Retinal pigment epithelial cell (primary cell): ENCODE results near the gene DDOST.
A peak's percentile ranks its signal among the peaks of the same experiment; 100 is the strongest.

ENCODE experiments used
- DNase-seq: peaks from one replicate; pipeline ENCODE4 v3.0.0-alpha.2; 2010; ENCODE audit warnings: low read depth
- H3K4me3 ChIP-seq: 2 replicates; pipeline ENCODE4 v1.5.1; 2011; ENCODE audit warnings: mild to moderate bottlenecking, low read length, control low read depth, moderate library complexity
- CTCF ChIP-seq: conservative IDR thresholded peaks from 2 replicates; pipeline ENCODE4 v1.5.1; 2011; ENCODE audit warnings: low read depth, low read length, control low read depth, inconsistent platforms

The DDOST gene

GRCh38 chr1:20645414-20645813 lies 15.8 kb downstream of the DDOST start:
- DNase-seq = no peak
- no peak for TF ChIP-seq CTCF
- no peak overlapping the region for H3K4me3 ChIP-seq

- no peak for DNase-seq
- no peak for TF ChIP-seq CTCF
- no peak overlapping the region for H3K4me3 ChIP-seq
Observed at GRCh38 chr1:20644416-20644815, 16.8 kb downstream of the DDOST start.

DNA sequence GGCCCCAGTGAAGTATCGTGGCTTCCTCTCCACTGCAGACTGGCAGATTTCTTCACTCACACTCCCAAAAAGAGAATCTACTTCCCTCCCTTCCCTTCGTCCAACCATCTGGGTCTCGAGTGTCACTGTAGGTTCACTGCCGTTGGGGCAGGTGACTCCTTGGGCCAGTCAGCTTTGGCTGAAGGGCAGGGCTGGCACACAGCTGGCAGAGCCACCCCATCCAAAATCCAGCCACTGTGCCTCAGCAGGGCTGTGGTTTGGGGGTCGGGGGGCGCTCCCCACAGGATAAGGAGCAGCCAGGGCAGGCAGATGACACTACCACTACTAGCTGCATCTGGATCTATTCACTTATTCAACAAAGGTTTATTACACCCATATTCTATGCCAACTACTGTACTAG lies 18.1 kb downstream of the DDOST start:
- H3K4me3 ChIP-seq = no peak overlapping the region
- TF ChIP-seq CTCF = no peak
- DNase-seq = no peak

DNA sequence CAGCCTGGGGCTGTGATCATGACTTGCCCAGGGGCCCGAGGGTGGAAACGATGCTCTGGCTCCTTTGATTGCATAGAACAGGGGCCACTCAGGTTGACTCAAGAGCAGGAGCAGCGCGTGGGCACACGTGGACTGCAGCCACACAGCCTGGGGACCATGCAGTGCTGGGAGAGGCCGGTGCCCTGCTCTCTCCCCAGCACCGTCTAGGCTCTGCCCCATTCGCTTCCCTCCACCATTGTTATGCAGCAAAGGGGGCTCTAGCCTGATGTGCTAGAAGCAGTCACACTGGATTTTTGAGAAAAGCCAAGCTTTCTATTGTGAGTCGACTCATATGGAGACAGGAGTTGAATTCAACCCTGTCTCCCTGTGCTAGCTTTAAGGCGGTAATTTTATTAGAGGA lies 19.2 kb downstream of the DDOST start:
- no peak for DNase-seq
- H3K4me3 ChIP-seq = no peak overlapping the region
- no peak for TF ChIP-seq CTCF

GRCh38 chr1:20640183-20640597 lies 21.0 kb downstream of the DDOST start:
- TF ChIP-seq CTCF = peak; percentile 81
- no peak overlapping the region for H3K4me3 ChIP-seq
- no peak for DNase-seq

- no peak for TF ChIP-seq CTCF
- no peak for DNase-seq
- no peak overlapping the region for H3K4me3 ChIP-seq
Observed at GRCh38 chr1:20636785-20637347, 24.3 kb downstream of the DDOST start.

GRCh38 chr1:20634594-20635084 lies 26.5 kb downstream of the DDOST start:
- peak overlapping the region; percentile 63 for H3K4me3 ChIP-seq
- no peak for DNase-seq
- no peak for TF ChIP-seq CTCF
